ENCODE measurements around the gene PEX11B. TPM values are rescaled to one million over a fixed set of nuclear protein-coding genes. Genes with fewer than 3 reads are reported as not detected.

PEX11B gene
- total RNA-seq, 1 experiment from 2014 or later, result 22.4 TPM

GRCh38 chr1:145964328-145965118 is 46.0 kb upstream of the PEX11B start, which contains the start of the genes ANKRD34A and POLR3GL:
Gene ANKRD34A (minus strand): TSS chr1:145964575. CDS start chr1:145961759, 2,816 bp downstream.
Gene POLR3GL (plus strand): TSS chr1:145964690. CDS start chr1:145974866, 10,176 bp downstream.
- BruUV-seq (replicated peaks), result TSS peak; percentile 78
- no peaks in the 10 kb centered on the region for H3K27me3 ChIP-seq (replicated peaks; ENCODE audit: insufficient read depth, low read depth, low read length, poor library complexity)

GRCh38 chr1:145963265-145964019 is 44.9 kb upstream of the PEX11B start:
- CTCF ChIA-PET, result interaction anchor here (0.9 to 1.5 kb wide), 3 partner anchors 44 to 118 kb away, joined by 3 to 8 read pairs (median 3); partner anchors contain the start of gene NUDT17
- POLR2A ChIA-PET (ENCODE audit: low non-redundant PET), result interaction anchor here (1.1 kb wide), 1 partner anchor 10 kb away, joined by 7 read pairs; no protein-coding TSS in a partner anchor
- Histone ChIP-seq H3K9me3 (ENCODE audit: low read depth, low read length, poor library complexity, severe bottlenecking) (peaks cover 5% of the 10 kb centered on the region), H3K27me3 (replicated peaks; ENCODE audit: insufficient read depth, low read depth, low read length, poor library complexity) (no peaks in the 10 kb centered on the region), H3K4me1 (ENCODE audit: insufficient read depth, low read length, poor library complexity, severe bottlenecking) (peaks cover 28% of the 10 kb centered on the region), H3K36me3 (ENCODE audit: insufficient read depth, low read length, poor library complexity, severe bottlenecking) (no peaks in the 10 kb centered on the region), H3K4me3 (ENCODE audit: low read depth, low read length, poor library complexity, severe bottlenecking) (peak overlapping the region; percentile 71), H3K27ac (ENCODE audit: low read depth, low read length, poor library complexity, severe bottlenecking) (peak overlapping the region; percentile 78)
- TF ChIP-seq CTCF (conservative IDR thresholded peaks at IDR 0.05; ENCODE audit: low read depth, low read length) (no peak), EZH2 (IDR thresholded peaks at IDR 0.05; ENCODE audit: borderline replicate concordance, low read depth, low read length, poor library complexity, severe bottlenecking) (no peak)
- peak; percentile 33 for DNase-seq (ENCODE audit: low spot score)
- intact Hi-C loops (cut with micrococcal nuclease; ENCODE audit: unreplicated experiment), result loop anchor here (5.0 kb wide), 1 partner anchor 36 kb away; the partner anchor contains the start of gene RBM8A
- no TSS peak for BruUV-seq (replicated peaks)

More at GRCh38 chr1:145964328-145965118, 46.0 kb upstream of the PEX11B start, which contains the start of the genes ANKRD34A and POLR3GL:
- H3K9me3 ChIP-seq (ENCODE audit: low read depth, low read length, poor library complexity, severe bottlenecking), result peaks cover 5% of the 10 kb centered on the region
- H3K27ac ChIP-seq (ENCODE audit: low read depth, low read length, poor library complexity, severe bottlenecking), result peak within 1 kb of the TSS; percentile 78
- DNase-seq (ENCODE audit: low spot score), result peak; percentile 95
- peaks cover 24% of the 10 kb centered on the region for H3K4me1 ChIP-seq (ENCODE audit: insufficient read depth, low read length, poor library complexity, severe bottlenecking)
- CTCF ChIA-PET, result interaction anchor here (0.9 to 1.5 kb wide), 5 partner anchors 13 to 119 kb away, joined by 3 to 8 read pairs (median 3); partner anchors contain the start of gene NUDT17
- POLR2A ChIA-PET (ENCODE audit: low non-redundant PET), result interaction anchor here (0.5 to 1.1 kb wide), 3 partner anchors 11 to 106 kb away, joined by 3 to 7 read pairs (median 3); partner anchors contain the start of gene RBM8A
- TF ChIP-seq EZH2 (IDR thresholded peaks at IDR 0.05; ENCODE audit: borderline replicate concordance, low read depth, low read length, poor library complexity, severe bottlenecking), result no peak
- no peak for TF ChIP-seq CTCF (conservative IDR thresholded peaks at IDR 0.05; ENCODE audit: low read depth, low read length)
- intact Hi-C loops (cut with micrococcal nuclease; ENCODE audit: unreplicated experiment), result loop anchor here (5.0 kb wide), 1 partner anchor 37 kb away; the partner anchor contains the start of gene RBM8A
- H3K4me3 ChIP-seq (ENCODE audit: low read depth, low read length, poor library complexity, severe bottlenecking), result peak within 1 kb of the TSS; percentile 71
- H3K36me3 ChIP-seq (ENCODE audit: insufficient read depth, low read length, poor library complexity, severe bottlenecking), result no peaks in the 10 kb centered on the region
